GM12878 (cell line): Measurements from ENCODE around the gene MYRF. TPM values are rescaled to one million over a fixed set of nuclear protein-coding genes. Genes with fewer than 3 reads are reported as not detected.

Experiments used
- ATAC-seq: fragments of 200-7000 bp; cut with Tn5 transposase; 3 replicates; pipeline ENCODE4 v1.9.1; 2020; ENCODE audit warnings: mild to moderate bottlenecking, moderate library complexity
- BruUV-seq: library from RNA; stranded (reverse); fragments of 400-500 nt; replicated peaks from 2 replicates; lab custom pipeline; 2021; lab: Mats Ljungman, UMichigan
- CTCF ChIA-PET: fragments of 300-600 bp; sonication (Branson Sonifier 250); formaldehyde crosslinking; extraction: SDS; loops from one replicate; lab custom pipeline; 2021; ENCODE audit warnings: inconsistent platforms; lab: Yijun Ruan, JAX
- POLR2A ChIA-PET: fragments of 350-600 bp; formaldehyde crosslinking; extraction: SDS; loops from one replicate; lab custom pipeline; 2021; ENCODE audit warnings: inconsistent platforms; lab: Charles Lee
- RAD21 ChIA-PET: fragments of 300-600 bp; sonication (Branson Sonifier 250); formaldehyde crosslinking; loops from one replicate; lab custom pipeline; 2023; ENCODE audit warnings: antibody characterized with exemption; ENCODE audit not compliant: unreplicated experiment; lab: Charles Lee
- SMC1A ChIA-PET: fragments of 300-600 bp; sonication (Branson Sonifier 250); formaldehyde crosslinking; loops from one replicate; lab custom pipeline; 2023; ENCODE audit not compliant: unreplicated experiment, uncharacterized antibody; lab: Charles Lee
- DNase-seq: peaks from one replicate; pipeline ENCODE4 v3.0.0-alpha.2; 2011; ENCODE audit warnings: low read depth, low spot score
- FAIRE-seq: peaks from 3 replicates; lab custom pipeline; 2011; peaks lifted over from hg19 to GRCh38; lab: Jason Lieb, UNC
- H2AFZ ChIP-seq: 2 replicates; pipeline ENCODE4 v1.6.0; 2011; ENCODE audit warnings: low read depth, low read length, control low read depth; ENCODE audit not compliant: control insufficient read depth
- H3K27ac ChIP-seq: 2 replicates; pipeline ENCODE4 v1.5.1; 2011; ENCODE audit warnings: control low read depth; ENCODE audit not compliant: control insufficient read depth, insufficient read depth
- H3K27me3 ChIP-seq, 2 experiments: replicated peaks in 1 of 2; 2 replicates each; pipeline versions ENCODE4 v1.6.0 to v1.6.1; 2011; ENCODE audit warnings: low read length in 1 of 2; ENCODE audit not compliant: control insufficient read depth in 2 of 2, insufficient read depth in 2 of 2
- H3K36me3 ChIP-seq, 2 experiments: 2 replicates each; pipeline ENCODE4 v1.5.1; 2011; ENCODE audit warnings: low read length in 1 of 2; ENCODE audit not compliant: control insufficient read depth in 2 of 2, insufficient read depth in 2 of 2
- H3K4me1 ChIP-seq: 2 replicates; pipeline ENCODE4 v1.6.1; 2011; ENCODE audit warnings: mild to moderate bottlenecking, low read length, moderate library complexity, mixed read lengths; ENCODE audit not compliant: control insufficient read depth, insufficient read depth
- H3K4me2 ChIP-seq: 2 replicates; pipeline ENCODE4 v1.6.0; 2011; ENCODE audit warnings: control low read depth; ENCODE audit not compliant: control insufficient read depth, insufficient read depth
- H3K4me3 ChIP-seq: fragments of 200-600 bp; sonication (generic); 2 replicates; pipeline ENCODE4 v1.5.1; 2016
- H3K79me2 ChIP-seq: 2 replicates; pipeline ENCODE4 v1.6.0; 2011; ENCODE audit warnings: low read length; ENCODE audit not compliant: control insufficient read depth, insufficient read depth
- H3K9ac ChIP-seq: 2 replicates; pipeline ENCODE4 v1.8.0; 2011; ENCODE audit warnings: low read length, control low read depth, mixed read lengths; ENCODE audit not compliant: control insufficient read depth, insufficient read depth
- H3K9me3 ChIP-seq: replicated peaks from 3 replicates; pipeline ENCODE4 v1.5.1; 2011; ENCODE audit warnings: mild to moderate bottlenecking, low read length; ENCODE audit not compliant: control insufficient read depth, insufficient read depth
- H4K20me1 ChIP-seq: 2 replicates; pipeline ENCODE4 v1.6.0; 2011; ENCODE audit not compliant: control insufficient read depth, insufficient read depth
- PKNOX1 ChIP-seq: fragments of 450-650 bp; IDR thresholded peaks from 2 replicates; pipeline ENCODE4 v1.6.1; 2016; ENCODE audit warnings: mild to moderate bottlenecking
- ZBTB33 ChIP-seq: fragments of 450-650 bp; IDR thresholded peaks from 2 replicates; pipeline ENCODE4 v1.6.1; 2017; ENCODE audit warnings: mild to moderate bottlenecking
- WGBS: methylation state at CpG from one replicate; pipeline ENCODE4 v1.1.6; 2016; ENCODE audit warnings: low lambda C conversion rate; ENCODE audit not compliant: insufficient replicate concordance, insufficient coverage; ENCODE audit errors: missing lambda C conversion rate; 5-methylcytosine and 5-hydroxymethylcytosine counted together
- in situ Hi-C: fragments of 300-500 bp; cut with MboI; formaldehyde crosslinking; loops from 9 replicates; pipeline ENCODE4 v1.14.3; 2018; ENCODE audit warnings: mixed read lengths
- intact Hi-C: fragments of 100-400 bp; cut with micrococcal nuclease; formaldehyde crosslinking; loops from one replicate; pipeline ENCODE4 v1.14.2; 2022; ENCODE audit not compliant: unreplicated experiment
- polyA plus RNA-seq, 11 experiments: library from polyadenylated mRNA; depleted of rRNA in 4 of 11; unstranded in 6 of 11; stranded (reverse) in 5 of 11; fragments of >200 nt; fragmentation: Nextera tagmentation in 4 of 11; fragmentation: Illumina TruSeq in 1 of 11; extraction: Ambion mirVana in 4 of 11; extraction: Trizol in 1 of 11; gene quantifications; 1 replicate in 1 of 11; 2 replicates in 10 of 11; pipeline versions ENCODE4 v1.2.1 to v1.2.3, GENCODE V29; 2011 to 2016; ENCODE audit warnings: inconsistent platforms in 2 of 11, missing spikeins in 2 of 11, low read depth in 1 of 11
- total RNA-seq, 4 experiments: library from RNA; depleted of rRNA in 3 of 4; stranded (reverse); fragments of >200 nt in 3 of 4; fragmentation: Illumina TruSeq in 1 of 4; extraction: Trizol in 1 of 4; gene quantifications; 2 replicates each; pipeline versions ENCODE4 v1.2.1 to v1.2.3, GENCODE V29; 2013 to 2021

MYRF gene
- total and polyA plus RNA-seq, 10 of the 15 experiments (the other 5 are each of a cell fraction or from before 2014, with no cell fraction given), result 0.27 to 15.6 (median 0.89) TPM

- WGBS, result 20% methylated on average over 7 of the region's 7 CpGs
- Histone ChIP-seq H3K9ac (no peak overlapping the region), H3K9me3 (no peaks in the 10 kb centered on the region), H3K27me3 (no peaks in the 10 kb centered on the region), H3K27ac (no peak overlapping the region), H3K4me1 (no peaks in the 10 kb centered on the region; the same call in 1 of the 2 replicates), H2AFZ (no peak overlapping the region), H4K20me1 (no peaks in the 10 kb centered on the region), H3K36me3 (no peaks in the 10 kb centered on the region), H3K4me2 (no peak overlapping the region), H3K79me2 (no peaks in the 10 kb centered on the region), H3K4me3 (no peak overlapping the region)
- RAD21 ChIA-PET, result no interaction called here
- ATAC-seq (no peak), DNase-seq (no peak), FAIRE-seq (no peak)
- in situ Hi-C loops, result no loop called here
- no TSS peak for BruUV-seq
- CTCF ChIA-PET, result interaction anchor here (1.7 kb wide), 1 partner anchor 9 kb away, joined by 6 read pairs; no protein-coding TSS in a partner anchor
- POLR2A ChIA-PET, result no interaction called here
- intact Hi-C loops, result no loop called here
- SMC1A ChIA-PET, result no interaction called here
- no peak for TF ChIP-seq ZBTB33
- peak; percentile 61; the same call in 1 of the 2 replicates for TF ChIP-seq PKNOX1
These were observed 10.0 kb upstream of the MYRF start for GRCh38 chr11:61742391-61742790.
